ENCODE data around the gene DNASE2. TPM values are rescaled to one million over a fixed set of nuclear protein-coding genes. Genes with fewer than 3 reads are reported as not detected.
A peak's percentile ranks its signal among the peaks of the same experiment; 100 is the strongest.

DNASE2 gene
- total RNA-seq, 1 experiment from 2014 or later = 35.7 TPM

DNA sequence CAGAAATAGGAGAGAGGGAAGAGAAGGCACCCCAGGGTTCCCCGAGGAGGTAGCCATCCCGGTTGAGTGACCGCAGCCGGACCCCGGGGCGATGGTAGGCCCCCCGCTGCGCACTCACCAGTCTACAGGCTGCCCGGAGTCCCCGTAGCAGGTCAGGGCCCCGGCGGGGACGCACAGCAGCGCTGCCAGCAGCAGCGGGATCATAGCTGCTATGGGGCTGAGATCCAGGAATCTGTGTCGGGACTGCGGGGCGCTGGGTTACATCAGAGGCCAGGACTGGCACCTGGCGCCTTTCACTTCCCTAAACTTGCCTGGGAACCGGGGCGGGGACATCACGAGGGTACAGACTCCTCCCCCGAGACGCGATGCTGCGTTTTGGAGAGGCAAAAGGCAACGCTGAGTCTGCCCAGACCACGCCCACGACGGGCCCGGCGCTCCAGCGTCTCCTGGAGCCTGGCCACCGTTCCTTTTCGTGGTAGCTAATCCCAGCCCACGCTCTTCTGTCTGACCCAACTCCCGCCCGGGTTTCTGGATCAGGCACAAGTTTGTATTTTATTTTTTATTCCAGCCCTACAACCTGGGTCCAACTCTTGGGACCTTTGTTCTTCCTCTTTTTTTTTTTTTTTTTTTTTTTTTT, at the start of gene DNASE2 (continued):
- TF ChIP-seq, protein P1, sequence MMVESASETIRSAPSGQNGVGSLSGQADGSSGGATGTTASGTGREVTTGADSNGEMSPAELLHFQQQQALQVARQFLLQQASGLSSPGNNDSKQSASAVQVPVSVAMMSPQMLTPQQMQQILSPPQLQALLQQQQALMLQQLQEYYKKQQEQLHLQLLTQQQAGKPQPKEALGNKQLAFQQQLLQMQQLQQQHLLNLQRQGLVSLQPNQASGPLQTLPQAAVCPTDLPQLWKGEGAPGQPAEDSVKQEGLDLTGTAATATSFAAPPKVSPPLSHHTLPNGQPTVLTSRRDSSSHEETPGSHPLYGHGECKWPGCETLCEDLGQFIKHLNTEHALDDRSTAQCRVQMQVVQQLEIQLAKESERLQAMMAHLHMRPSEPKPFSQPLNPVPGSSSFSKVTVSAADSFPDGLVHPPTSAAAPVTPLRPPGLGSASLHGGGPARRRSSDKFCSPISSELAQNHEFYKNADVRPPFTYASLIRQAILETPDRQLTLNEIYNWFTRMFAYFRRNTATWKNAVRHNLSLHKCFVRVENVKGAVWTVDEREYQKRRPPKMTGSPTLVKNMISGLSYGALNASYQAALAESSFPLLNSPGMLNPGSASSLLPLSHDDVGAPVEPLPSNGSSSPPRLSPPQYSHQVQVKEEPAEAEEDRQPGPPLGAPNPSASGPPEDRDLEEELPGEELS (CRISPR knock-in tag; IDR thresholded peaks at IDR 0.05) = no peak
- TF ChIP-seq, protein P2, sequence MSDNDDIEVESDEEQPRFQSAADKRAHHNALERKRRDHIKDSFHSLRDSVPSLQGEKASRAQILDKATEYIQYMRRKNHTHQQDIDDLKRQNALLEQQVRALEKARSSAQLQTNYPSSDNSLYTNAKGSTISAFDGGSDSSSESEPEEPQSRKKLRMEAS (CRISPR knock-in tag; IDR thresholded peaks at IDR 0.05) = peak; percentile 67
- TF ChIP-seq, protein P3, sequence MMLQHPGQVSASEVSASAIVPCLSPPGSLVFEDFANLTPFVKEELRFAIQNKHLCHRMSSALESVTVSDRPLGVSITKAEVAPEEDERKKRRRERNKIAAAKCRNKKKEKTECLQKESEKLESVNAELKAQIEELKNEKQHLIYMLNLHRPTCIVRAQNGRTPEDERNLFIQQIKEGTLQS (CRISPR knock-in tag; conservative IDR thresholded peaks at IDR 0.05) = no peak
- TF ChIP-seq, protein P4, sequence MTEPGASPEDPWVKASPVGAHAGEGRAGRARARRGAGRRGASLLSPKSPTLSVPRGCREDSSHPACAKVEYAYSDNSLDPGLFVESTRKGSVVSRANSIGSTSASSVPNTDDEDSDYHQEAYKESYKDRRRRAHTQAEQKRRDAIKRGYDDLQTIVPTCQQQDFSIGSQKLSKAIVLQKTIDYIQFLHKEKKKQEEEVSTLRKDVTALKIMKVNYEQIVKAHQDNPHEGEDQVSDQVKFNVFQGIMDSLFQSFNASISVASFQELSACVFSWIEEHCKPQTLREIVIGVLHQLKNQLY (CRISPR knock-in tag; IDR thresholded peaks at IDR 0.05) = 0 out of 2 replicates have a peak, but pooled peaks have one; percentile 34
- TF ChIP-seq FOXK1 (CRISPR knock-in tag; IDR thresholded peaks at IDR 0.05) (0 out of 2 replicates have a peak, but pooled peaks have one; percentile 39), ZNF396 (CRISPR knock-in tag; IDR thresholded peaks at IDR 0.05; ENCODE audit: borderline replicate concordance) (no peak), ZNF317 (CRISPR knock-in tag; IDR thresholded peaks at IDR 0.05; ENCODE audit: borderline replicate concordance, low read depth) (no peak), CREM (CRISPR knock-in tag; IDR thresholded peaks at IDR 0.05) (no peak), PRRX2 (CRISPR knock-in tag; IDR thresholded peaks at IDR 0.05) (no peak), NR3C1 (CRISPR knock-in tag; conservative IDR thresholded peaks at IDR 0.05; ENCODE audit: low read depth) (no peak), CREB1 (CRISPR knock-in tag; IDR thresholded peaks at IDR 0.05) (no peak), IRF2 (CRISPR knock-in tag; IDR thresholded peaks at IDR 0.05; ENCODE audit: borderline replicate concordance, low read depth) (no peak), ZNF416 (CRISPR knock-in tag; IDR thresholded peaks at IDR 0.05) (no peak), NR1H2 (CRISPR knock-in tag; IDR thresholded peaks at IDR 0.05) (no peak), ZNF138 (CRISPR knock-in tag; conservative IDR thresholded peaks at IDR 0.05) (no peak), ZNF263 (CRISPR knock-in tag; IDR thresholded peaks at IDR 0.05; ENCODE audit: low read depth) (no peak), TCF7 (CRISPR knock-in tag; IDR thresholded peaks at IDR 0.05; ENCODE audit: low read depth) (no peak), JUN (CRISPR knock-in tag; IDR thresholded peaks at IDR 0.05) (no peak), ATF1 (CRISPR knock-in tag; IDR thresholded peaks at IDR 0.05) (0 out of 2 replicates have a peak, but pooled peaks have one; percentile 68)
- TF ChIP-seq, protein P5, sequence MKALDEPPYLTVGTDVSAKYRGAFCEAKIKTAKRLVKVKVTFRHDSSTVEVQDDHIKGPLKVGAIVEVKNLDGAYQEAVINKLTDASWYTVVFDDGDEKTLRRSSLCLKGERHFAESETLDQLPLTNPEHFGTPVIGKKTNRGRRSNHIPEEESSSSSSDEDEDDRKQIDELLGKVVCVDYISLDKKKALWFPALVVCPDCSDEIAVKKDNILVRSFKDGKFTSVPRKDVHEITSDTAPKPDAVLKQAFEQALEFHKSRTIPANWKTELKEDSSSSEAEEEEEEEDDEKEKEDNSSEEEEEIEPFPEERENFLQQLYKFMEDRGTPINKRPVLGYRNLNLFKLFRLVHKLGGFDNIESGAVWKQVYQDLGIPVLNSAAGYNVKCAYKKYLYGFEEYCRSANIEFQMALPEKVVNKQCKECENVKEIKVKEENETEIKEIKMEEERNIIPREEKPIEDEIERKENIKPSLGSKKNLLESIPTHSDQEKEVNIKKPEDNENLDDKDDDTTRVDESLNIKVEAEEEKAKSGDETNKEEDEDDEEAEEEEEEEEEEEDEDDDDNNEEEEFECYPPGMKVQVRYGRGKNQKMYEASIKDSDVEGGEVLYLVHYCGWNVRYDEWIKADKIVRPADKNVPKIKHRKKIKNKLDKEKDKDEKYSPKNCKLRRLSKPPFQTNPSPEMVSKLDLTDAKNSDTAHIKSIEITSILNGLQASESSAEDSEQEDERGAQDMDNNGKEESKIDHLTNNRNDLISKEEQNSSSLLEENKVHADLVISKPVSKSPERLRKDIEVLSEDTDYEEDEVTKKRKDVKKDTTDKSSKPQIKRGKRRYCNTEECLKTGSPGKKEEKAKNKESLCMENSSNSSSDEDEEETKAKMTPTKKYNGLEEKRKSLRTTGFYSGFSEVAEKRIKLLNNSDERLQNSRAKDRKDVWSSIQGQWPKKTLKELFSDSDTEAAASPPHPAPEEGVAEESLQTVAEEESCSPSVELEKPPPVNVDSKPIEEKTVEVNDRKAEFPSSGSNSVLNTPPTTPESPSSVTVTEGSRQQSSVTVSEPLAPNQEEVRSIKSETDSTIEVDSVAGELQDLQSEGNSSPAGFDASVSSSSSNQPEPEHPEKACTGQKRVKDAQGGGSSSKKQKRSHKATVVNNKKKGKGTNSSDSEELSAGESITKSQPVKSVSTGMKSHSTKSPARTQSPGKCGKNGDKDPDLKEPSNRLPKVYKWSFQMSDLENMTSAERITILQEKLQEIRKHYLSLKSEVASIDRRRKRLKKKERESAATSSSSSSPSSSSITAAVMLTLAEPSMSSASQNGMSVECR (CRISPR knock-in tag; IDR thresholded peaks at IDR 0.05; ENCODE audit: borderline replicate concordance) = peak; percentile 83; the same call in 1 of the 2 replicates
- TF ChIP-seq, protein P6, sequence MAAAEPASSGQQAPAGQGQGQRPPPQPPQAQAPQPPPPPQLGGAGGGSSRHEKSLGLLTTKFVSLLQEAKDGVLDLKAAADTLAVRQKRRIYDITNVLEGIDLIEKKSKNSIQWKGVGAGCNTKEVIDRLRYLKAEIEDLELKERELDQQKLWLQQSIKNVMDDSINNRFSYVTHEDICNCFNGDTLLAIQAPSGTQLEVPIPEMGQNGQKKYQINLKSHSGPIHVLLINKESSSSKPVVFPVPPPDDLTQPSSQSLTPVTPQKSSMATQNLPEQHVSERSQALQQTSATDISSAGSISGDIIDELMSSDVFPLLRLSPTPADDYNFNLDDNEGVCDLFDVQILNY (CRISPR knock-in tag; IDR thresholded peaks at IDR 0.05) = peak; percentile 67; the same call in 1 of the 2 replicates
- TF ChIP-seq, protein P7, sequence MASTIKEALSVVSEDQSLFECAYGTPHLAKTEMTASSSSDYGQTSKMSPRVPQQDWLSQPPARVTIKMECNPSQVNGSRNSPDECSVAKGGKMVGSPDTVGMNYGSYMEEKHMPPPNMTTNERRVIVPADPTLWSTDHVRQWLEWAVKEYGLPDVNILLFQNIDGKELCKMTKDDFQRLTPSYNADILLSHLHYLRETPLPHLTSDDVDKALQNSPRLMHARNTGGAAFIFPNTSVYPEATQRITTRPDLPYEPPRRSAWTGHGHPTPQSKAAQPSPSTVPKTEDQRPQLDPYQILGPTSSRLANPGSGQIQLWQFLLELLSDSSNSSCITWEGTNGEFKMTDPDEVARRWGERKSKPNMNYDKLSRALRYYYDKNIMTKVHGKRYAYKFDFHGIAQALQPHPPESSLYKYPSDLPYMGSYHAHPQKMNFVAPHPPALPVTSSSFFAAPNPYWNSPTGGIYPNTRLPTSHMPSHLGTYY (CRISPR knock-in tag; IDR thresholded peaks at IDR 0.05) = no peak
